HepG2 (cell line): ENCODE measurements around the gene UNC119B. TPM values are rescaled to one million over a fixed set of nuclear protein-coding genes. Genes with fewer than 3 reads are reported as not detected.

Experiments used
- ATAC-seq: fragments of 200-7000 bp; cut with Tn5 transposase; 3 replicates; pipeline ENCODE4 v1.9.1; 2020; ENCODE audit warnings: mild to moderate bottlenecking, moderate library complexity
- BruUV-seq: library from RNA; stranded (reverse); fragments of 400-500 nt; replicated peaks from 2 replicates; lab custom pipeline; 2021; lab: Mats Ljungman, UMichigan
- CTCF ChIA-PET: fragments of 300-600 bp; formaldehyde crosslinking; extraction: SDS; loops from one replicate; lab custom pipeline; 2021; ENCODE audit warnings: low total read pairs, inconsistent platforms, low intra/inter-chr PET ratio; lab: Yijun Ruan, JAX
- POLR2A ChIA-PET: fragments of 350-600 bp; sonication (Branson Sonifier 250); formaldehyde crosslinking; loops from one replicate; lab custom pipeline; 2020; ENCODE audit warnings: antibody characterized with exemption, inconsistent platforms; lab: Yijun Ruan, JAX
- DNase-seq: peaks from one replicate; pipeline ENCODE4 v3.0.0-alpha.2; 2015; ENCODE audit warnings: low spot score
- FAIRE-seq: peaks from 3 replicates; lab custom pipeline; 2011; peaks lifted over from hg19 to GRCh38; lab: Jason Lieb, UNC
- H2AFZ ChIP-seq: one replicate; pipeline ENCODE4 v1.6.1; 2011; ENCODE audit warnings: low read length, inconsistent platforms
- H3K27ac ChIP-seq: fragments of 300-600 bp; 3 replicates; pipeline ENCODE4 v1.8.0; 2011; ENCODE audit warnings: mixed run types, mild to moderate bottlenecking, mixed read lengths, low read length, inconsistent platforms; ENCODE audit not compliant: insufficient read depth; ENCODE audit errors: extremely low read length
- H3K27me3 ChIP-seq, 2 experiments: fragments of 200-600 bp in 1 of 2; 2 replicates in 1 of 2; 3 replicates in 1 of 2; pipeline versions ENCODE4 v1.6.0 to v1.8.0; 2011; ENCODE audit warnings: low read length in 2 of 2, mild to moderate bottlenecking in 2 of 2, moderate library complexity in 2 of 2, inconsistent platforms in 1 of 2; ENCODE audit not compliant: insufficient read depth in 2 of 2, control insufficient read depth in 1 of 2
- H3K36me3 ChIP-seq, 2 experiments: fragments of 200-600 bp in 1 of 2; replicated peaks in 1 of 2; 2 replicates in 1 of 2; 3 replicates in 1 of 2; pipeline versions ENCODE4 v1.5.1 to v1.8.0; 2011; ENCODE audit warnings: low read length in 2 of 2, inconsistent platforms in 1 of 2; ENCODE audit not compliant: insufficient read depth in 2 of 2, control insufficient read depth in 1 of 2
- H3K4me1 ChIP-seq: 2 replicates; pipeline ENCODE4 v1.5.1; 2012; ENCODE audit warnings: low read length, inconsistent platforms; ENCODE audit not compliant: insufficient read depth
- H3K4me2 ChIP-seq: 2 replicates; pipeline ENCODE4 v1.6.0; 2011; ENCODE audit warnings: low read depth, low read length, inconsistent platforms
- H3K4me3 ChIP-seq, 3 experiments: fragments of 200-600 bp in 1 of 3; sonication (generic), shearing (Covaris generic) in 1 of 3; replicated peaks in 1 of 3; 2 replicates each; pipeline ENCODE4 v1.5.1; 2011 to 2016; ENCODE audit warnings: low read length in 3 of 3, inconsistent platforms in 2 of 3, low read depth in 2 of 3, mild to moderate bottlenecking in 2 of 3, control low read depth in 1 of 3, mixed read lengths in 1 of 3; ENCODE audit not compliant: insufficient read depth in 1 of 3
- H3K79me2 ChIP-seq: one replicate; pipeline ENCODE4 v1.6.1; 2011; ENCODE audit warnings: low read length, inconsistent platforms; ENCODE audit not compliant: insufficient read depth
- H3K9ac ChIP-seq: 2 replicates; pipeline ENCODE4 v1.6.0; 2011; ENCODE audit warnings: mild to moderate bottlenecking, low read depth, low read length, inconsistent platforms; ENCODE audit not compliant: insufficient read depth
- H3K9me3 ChIP-seq: 2 replicates; pipeline ENCODE4 v1.5.1; 2012; ENCODE audit warnings: mild to moderate bottlenecking, low read length
- H4K20me1 ChIP-seq: 2 replicates; pipeline ENCODE4 v1.6.0; 2011; ENCODE audit warnings: inconsistent platforms, mild to moderate bottlenecking, low read length, moderate library complexity; ENCODE audit not compliant: insufficient read depth
- DMAP1 ChIP-seq: IDR thresholded peaks from 2 replicates; pipeline ENCODE4 v1.6.1; 2016
- RORA ChIP-seq: sonication (generic); formaldehyde crosslinking; IDR thresholded peaks from 2 replicates; pipeline ENCODE4 v1.5.0; 2020; ENCODE audit warnings: mild to moderate bottlenecking, missing genetic modification reagents, moderate library complexity
- ZKSCAN1 ChIP-seq: fragments of 150-350 bp; IDR thresholded peaks from 2 replicates; pipeline ENCODE4 v1.6.1; 2014; ENCODE audit warnings: low read length
- ZNF12 ChIP-seq: sonication (generic); formaldehyde crosslinking; IDR thresholded peaks from 2 replicates; pipeline ENCODE4 v1.5.0; 2020; ENCODE audit warnings: missing genetic modification reagents
- ZNF142 ChIP-seq: sonication (generic); formaldehyde crosslinking; IDR thresholded peaks from 2 replicates; pipeline ENCODE4 v1.4.0; 2020; ENCODE audit warnings: missing genetic modification reagents
- ZNF24 ChIP-seq: fragments of 450-650 bp; IDR thresholded peaks from 2 replicates; pipeline ENCODE4 v1.6.1; 2017; ENCODE audit warnings: antibody characterized with exemption, mild to moderate bottlenecking
- ZNF503 ChIP-seq: sonication (generic); formaldehyde crosslinking; IDR thresholded peaks from 2 replicates; pipeline ENCODE4 v1.4.0; 2020; ENCODE audit warnings: missing genetic modification reagents
- ZNF782 ChIP-seq: sonication (generic); formaldehyde crosslinking; IDR thresholded peaks from 2 replicates; pipeline ENCODE4 v1.4.0; 2020; ENCODE audit warnings: missing genetic modification reagents, mild to moderate bottlenecking, borderline replicate concordance
- WGBS: methylation state at CpG from one replicate; pipeline ENCODE4 v1.1.6; 2017; ENCODE audit warnings: low lambda C conversion rate; 5-methylcytosine and 5-hydroxymethylcytosine counted together
- in situ Hi-C: cut with HindIII; loops from 2 replicates; pipeline ENCODE4 v1.10.0; 2017; ENCODE audit warnings: low pct_unique_long_range_greater_than_20kb; ENCODE audit not compliant: extremely low pct_ligation_motif_present
- intact Hi-C: fragments of 100-400 bp; cut with micrococcal nuclease; formaldehyde crosslinking; loops from one replicate; pipeline ENCODE4 v1.10.0; 2022; ENCODE audit not compliant: unreplicated experiment
- polyA plus RNA-seq, 8 experiments: library from polyadenylated mRNA; depleted of rRNA in 3 of 8; stranded (reverse) in 7 of 8; unstranded in 1 of 8; fragments of >200 nt; fragmentation: Illumina TruSeq in 4 of 8; extraction: Trizol in 4 of 8; gene quantifications; 2 replicates each; pipeline versions ENCODE4 v1.2.1 to v1.2.3, GENCODE V29; 2011 to 2016; ENCODE audit warnings: low read depth in 4 of 8, missing spikeins in 1 of 8, mixed read lengths in 1 of 8; ENCODE audit not compliant: insufficient read depth in 1 of 8
- total RNA-seq, 5 experiments: library from RNA; depleted of rRNA; stranded (reverse); fragments of >200 nt; fragmentation: Illumina TruSeq; extraction: Trizol; gene quantifications; 2 replicates each; pipeline ENCODE4 v1.2.3, GENCODE V29; 2016; ENCODE audit warnings: low read depth in 1 of 5
- TF ChIP-seq, protein P1 (sequence below): sonication (generic); formaldehyde crosslinking; IDR thresholded peaks from 2 replicates; pipeline ENCODE4 v1.8.0; 2022; ENCODE audit warnings: missing genetic modification reagents, mild to moderate bottlenecking, inconsistent platforms, borderline replicate concordance
- TF ChIP-seq, protein P2 (sequence below): sonication (generic); formaldehyde crosslinking; conservative IDR thresholded peaks from 2 replicates; pipeline ENCODE4 v1.8.0; 2022; ENCODE audit warnings: missing genetic modification reagents

Gene UNC119B
- total and polyA plus RNA-seq, 2 of the 13 experiments (the other 11 are each of a cell fraction or from before 2014, with no cell fraction given) = 19.6 to 19.7 TPM

GRCh38 chr12:120749256-120749655, 39.0 kb downstream of the UNC119B start:
- ChIA-PET CTCF (no interaction called here), POLR2A (no interaction called here)
- intact Hi-C loops (no loop called here), in situ Hi-C loops (no loop called here)
- Histone ChIP-seq H3K4me2 (no peak overlapping the region), H2AFZ (no peak overlapping the region), H3K4me3 (no peak overlapping the region), H3K27me3 (no peaks in the 10 kb centered on the region), H4K20me1 (no peaks in the 10 kb centered on the region), H3K36me3 (no peaks in the 10 kb centered on the region), H3K4me1 (peaks cover 14% of the 10 kb centered on the region), H3K9me3 (no peaks in the 10 kb centered on the region), H3K9ac (no peak overlapping the region), H3K79me2 (no peaks in the 10 kb centered on the region), H3K27ac (no peak overlapping the region)
- WGBS = 52% methylated on average over 5 of the region's 5 CpGs
- TF ChIP-seq, protein P1, sequence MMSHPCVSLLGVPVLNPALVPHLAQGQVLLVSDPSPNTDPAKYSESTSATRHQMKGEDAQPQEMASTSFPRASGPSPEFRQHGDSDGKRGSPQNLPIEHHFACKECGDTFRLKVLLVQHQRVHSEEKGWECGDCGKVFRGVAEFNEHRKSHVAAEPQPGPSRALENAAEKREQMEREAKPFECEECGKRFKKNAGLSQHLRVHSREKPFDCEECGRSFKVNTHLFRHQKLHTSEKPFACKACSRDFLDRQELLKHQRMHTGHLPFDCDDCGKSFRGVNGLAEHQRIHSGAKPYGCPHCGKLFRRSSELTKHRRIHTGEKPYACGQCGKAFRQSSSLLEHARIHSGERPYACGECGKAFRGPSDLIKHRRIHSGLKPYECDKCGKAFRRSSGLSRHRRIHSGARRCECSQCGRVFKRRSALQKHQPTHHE (CRISPR knock-in tag) = no peak
- TF ChIP-seq ZNF503 (CRISPR knock-in tag) = no peak
- TF ChIP-seq ZNF12 (CRISPR knock-in tag) = no peak
- TF ChIP-seq, protein P2, sequence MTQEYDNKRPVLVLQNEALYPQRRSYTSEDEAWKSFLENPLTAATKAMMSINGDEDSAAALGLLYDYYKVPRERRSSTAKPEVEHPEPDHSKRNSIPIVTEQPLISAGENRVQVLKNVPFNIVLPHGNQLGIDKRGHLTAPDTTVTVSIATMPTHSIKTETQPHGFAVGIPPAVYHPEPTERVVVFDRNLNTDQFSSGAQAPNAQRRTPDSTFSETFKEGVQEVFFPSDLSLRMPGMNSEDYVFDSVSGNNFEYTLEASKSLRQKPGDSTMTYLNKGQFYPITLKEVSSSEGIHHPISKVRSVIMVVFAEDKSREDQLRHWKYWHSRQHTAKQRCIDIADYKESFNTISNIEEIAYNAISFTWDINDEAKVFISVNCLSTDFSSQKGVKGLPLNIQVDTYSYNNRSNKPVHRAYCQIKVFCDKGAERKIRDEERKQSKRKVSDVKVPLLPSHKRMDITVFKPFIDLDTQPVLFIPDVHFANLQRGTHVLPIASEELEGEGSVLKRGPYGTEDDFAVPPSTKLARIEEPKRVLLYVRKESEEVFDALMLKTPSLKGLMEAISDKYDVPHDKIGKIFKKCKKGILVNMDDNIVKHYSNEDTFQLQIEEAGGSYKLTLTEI (CRISPR knock-in tag) = no peak
- no peak for TF ChIP-seq ZNF142
- TF ChIP-seq ZNF782 (CRISPR knock-in tag) = no peak
- TF ChIP-seq ZKSCAN1 = no peak
- TF ChIP-seq ZNF24 = no peak
- TF ChIP-seq DMAP1 (CRISPR knock-in tag) = no peak
- TF ChIP-seq RORA = no peak
- no peak for ATAC-seq
- no peak for DNase-seq
- BruUV-seq = no TSS peak
- FAIRE-seq = no peak
